DLD1 (cell line): ENCODE data around the gene RERE.
"Not testable (repeated sequence)": the region's sequence is repeated elsewhere in the genome, so short reads cannot be mapped to it uniquely, and the experiment has no call there.

Experiments
- in situ Hi-C: cut with HindIII; loops from 2 replicates; pipeline ENCODE4 v1.10.0; 2017; ENCODE audit warnings: low sequenced_read_pairs

RERE gene

GRCh38 chr1:8621785-8622348 lies 195.6 kb downstream of the RERE start:
- in situ Hi-C loops, result not testable (repeated sequence)

- in situ Hi-C loops, result not testable (repeated sequence)
Observed at GRCh38 chr1:8621034-8621582, 196.3 kb downstream of the RERE start.

- in situ Hi-C loops, result not testable (repeated sequence)
Observed at GRCh38 chr1:8619917-8620502, 197.4 kb downstream of the RERE start.

GRCh38 chr1:8619419-8619818 lies 198.0 kb downstream of the RERE start:
- in situ Hi-C loops, result not testable (repeated sequence)

- in situ Hi-C loops, result not testable (repeated sequence)
Observed at GRCh38 chr1:8616791-8617190, 200.6 kb downstream of the RERE start.

- in situ Hi-C loops, result not testable (repeated sequence)
Observed at GRCh38 chr1:8611634-8612515, 205.6 kb downstream of the RERE start.

- in situ Hi-C loops, result no loop called here
Observed at GRCh38 chr1:8607906-8608305, 209.5 kb downstream of the RERE start.

GRCh38 chr1:8604041-8604945 lies 213.1 kb downstream of the RERE start:
- in situ Hi-C loops, result no loop called here

- in situ Hi-C loops, result no loop called here
Observed at GRCh38 chr1:8603220-8603616, 214.2 kb downstream of the RERE start.

GRCh38 chr1:8602471-8603219 lies 214.8 kb downstream of the RERE start:
- in situ Hi-C loops, result no loop called here

GRCh38 chr1:8600336-8600735 lies 217.1 kb downstream of the RERE start:
- in situ Hi-C loops, result no loop called here

GRCh38 chr1:8599646-8600212 lies 217.7 kb downstream of the RERE start:
- in situ Hi-C loops, result no loop called here

GRCh38 chr1:8598783-8599182 lies 218.7 kb downstream of the RERE start:
- in situ Hi-C loops, result no loop called here

GRCh38 chr1:8598060-8598724 lies 219.2 kb downstream of the RERE start:
- in situ Hi-C loops, result no loop called here

GRCh38 chr1:8597455-8597854 lies 220.0 kb downstream of the RERE start:
- in situ Hi-C loops, result no loop called here

- in situ Hi-C loops, result no loop called here
Observed at GRCh38 chr1:8595941-8596340, 221.5 kb downstream of the RERE start.

- in situ Hi-C loops, result no loop called here
Observed at GRCh38 chr1:8595332-8595731, 222.1 kb downstream of the RERE start.

- in situ Hi-C loops, result not testable (repeated sequence)
Observed at GRCh38 chr1:8593292-8593691, 224.1 kb downstream of the RERE start.

GRCh38 chr1:8591569-8591968 lies 225.9 kb downstream of the RERE start:
- in situ Hi-C loops, result no loop called here
